ENCODE measurements around the gene PLCB1.
"Not testable (repeated sequence)": the region's sequence is repeated elsewhere in the genome, so short reads cannot be mapped to it uniquely, and the experiment has no call there.

PLCB1 gene

DNA sequence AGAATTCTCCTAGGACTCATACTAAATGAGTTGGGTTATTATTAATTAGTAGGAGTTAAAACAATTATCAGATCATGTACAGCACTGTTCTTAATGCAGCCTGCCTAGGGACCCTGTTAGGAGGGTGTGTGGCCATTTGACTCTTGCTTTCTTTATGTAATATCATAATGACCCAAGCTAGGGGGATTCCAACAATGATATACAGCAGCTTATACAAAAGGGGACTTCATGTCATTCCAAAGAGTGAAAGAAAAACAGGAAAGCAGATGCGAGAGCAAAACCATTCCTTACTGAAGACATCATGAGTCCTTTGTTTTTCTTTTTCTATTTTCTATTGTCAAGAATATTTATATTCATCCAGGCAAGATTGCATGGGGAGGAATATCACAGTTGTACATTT, 455.2 kb downstream of the PLCB1 start:
- H3K4me3 ChIP-seq (ENCODE audit: low read depth, low read length) = no peak overlapping the region
- TF ChIP-seq, protein P1, sequence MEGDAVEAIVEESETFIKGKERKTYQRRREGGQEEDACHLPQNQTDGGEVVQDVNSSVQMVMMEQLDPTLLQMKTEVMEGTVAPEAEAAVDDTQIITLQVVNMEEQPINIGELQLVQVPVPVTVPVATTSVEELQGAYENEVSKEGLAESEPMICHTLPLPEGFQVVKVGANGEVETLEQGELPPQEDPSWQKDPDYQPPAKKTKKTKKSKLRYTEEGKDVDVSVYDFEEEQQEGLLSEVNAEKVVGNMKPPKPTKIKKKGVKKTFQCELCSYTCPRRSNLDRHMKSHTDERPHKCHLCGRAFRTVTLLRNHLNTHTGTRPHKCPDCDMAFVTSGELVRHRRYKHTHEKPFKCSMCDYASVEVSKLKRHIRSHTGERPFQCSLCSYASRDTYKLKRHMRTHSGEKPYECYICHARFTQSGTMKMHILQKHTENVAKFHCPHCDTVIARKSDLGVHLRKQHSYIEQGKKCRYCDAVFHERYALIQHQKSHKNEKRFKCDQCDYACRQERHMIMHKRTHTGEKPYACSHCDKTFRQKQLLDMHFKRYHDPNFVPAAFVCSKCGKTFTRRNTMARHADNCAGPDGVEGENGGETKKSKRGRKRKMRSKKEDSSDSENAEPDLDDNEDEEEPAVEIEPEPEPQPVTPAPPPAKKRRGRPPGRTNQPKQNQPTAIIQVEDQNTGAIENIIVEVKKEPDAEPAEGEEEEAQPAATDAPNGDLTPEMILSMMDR (IDR thresholded peaks at IDR 0.05; ENCODE audit: low read depth, low read length) = no peak

DNA sequence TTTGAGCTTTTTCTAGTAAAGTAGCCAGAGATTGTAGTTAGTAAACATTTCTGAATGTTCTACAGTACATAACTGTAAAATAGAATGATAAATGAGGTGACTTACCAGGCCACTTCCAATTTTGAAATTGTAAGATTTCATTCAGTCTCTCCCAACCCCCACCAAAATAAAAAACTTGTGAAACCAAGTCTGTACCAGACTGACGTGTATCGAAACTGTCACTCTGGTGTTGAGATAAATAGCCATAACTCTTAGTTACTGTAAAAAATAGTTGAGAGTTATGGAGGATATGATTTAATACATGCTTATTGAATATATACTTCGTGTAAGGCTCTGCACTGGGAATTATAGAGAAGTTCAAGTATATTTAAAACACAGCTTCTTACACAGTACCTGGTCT, 455.7 kb downstream of the PLCB1 start:
- no peak overlapping the region for H3K4me3 ChIP-seq (ENCODE audit: low read depth, low read length)
- TF ChIP-seq, protein P1 (IDR thresholded peaks at IDR 0.05; ENCODE audit: low read depth, low read length) = no peak

DNA sequence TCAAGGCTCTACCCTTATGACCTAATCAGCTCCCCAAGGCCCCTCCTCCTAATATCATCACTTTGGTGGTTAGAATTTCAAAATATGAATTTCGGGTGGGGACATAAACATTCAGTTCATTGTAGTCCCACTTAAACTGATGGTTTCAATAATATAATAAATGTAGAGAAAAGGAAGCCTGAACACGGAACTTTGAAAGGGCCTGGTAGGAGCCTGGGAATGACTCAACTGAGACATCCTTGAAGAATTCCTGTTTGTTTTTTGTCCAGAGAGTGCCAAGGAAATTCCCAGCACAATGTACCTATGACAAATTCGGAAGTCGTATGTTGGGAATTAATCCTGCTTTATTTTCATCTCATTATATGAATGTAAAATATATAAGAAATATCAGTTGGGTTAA, 457.9 kb downstream of the PLCB1 start:
- TF ChIP-seq, protein P1 (IDR thresholded peaks at IDR 0.05; ENCODE audit: low read depth, low read length) = no peak
- H3K4me3 ChIP-seq (ENCODE audit: low read depth, low read length) = no peak overlapping the region

DNA sequence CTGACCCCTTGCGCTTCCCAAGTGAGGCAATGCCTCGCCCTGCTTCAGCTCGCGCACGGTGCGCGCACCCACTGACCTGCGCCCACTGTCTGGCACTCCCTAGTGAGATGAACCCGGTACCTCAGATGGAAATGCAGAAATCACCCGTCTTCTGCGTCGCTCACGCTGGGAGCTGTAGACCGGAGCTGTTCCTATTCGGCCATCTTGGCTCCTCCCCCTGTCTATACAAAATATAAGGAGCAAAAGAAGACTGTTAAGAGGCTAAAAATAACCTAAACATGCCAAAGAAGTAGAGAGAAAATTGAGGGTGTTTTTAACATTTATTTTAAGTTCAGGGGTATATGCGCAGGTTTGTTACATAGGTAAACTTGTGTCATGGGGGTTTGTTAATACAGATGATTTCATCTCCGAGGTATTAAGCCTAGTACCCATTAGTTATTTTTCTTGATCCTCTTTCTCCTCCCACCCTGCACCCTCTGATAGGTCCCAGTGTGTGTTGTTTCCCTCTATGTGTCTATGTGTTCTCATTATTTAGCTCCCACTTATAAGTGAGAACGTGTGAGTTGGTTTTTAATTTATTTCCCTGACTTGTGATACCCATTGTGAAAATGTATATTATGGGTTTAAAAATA, 469.0 kb downstream of the PLCB1 start:
- H3K4me3 ChIP-seq (ENCODE audit: low read depth, low read length) = not testable (repeated sequence)

DNA sequence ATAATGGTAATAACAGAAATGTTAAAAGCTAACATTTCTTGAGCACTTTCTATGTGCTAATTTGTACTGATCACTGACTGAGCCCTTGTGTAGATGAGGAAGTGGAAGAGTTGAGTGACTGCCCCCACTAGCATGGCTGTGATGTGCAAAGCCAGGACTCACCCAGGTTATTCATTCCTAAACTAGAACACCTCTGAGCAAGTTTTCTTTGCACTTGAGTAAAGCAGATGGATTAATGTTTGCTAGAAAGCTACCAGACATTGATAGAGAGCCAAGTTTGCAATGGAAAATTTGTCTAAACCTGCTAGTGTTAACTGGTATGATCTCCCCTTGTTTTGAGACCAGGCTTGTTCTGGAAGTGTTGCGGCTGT, 469.5 kb downstream of the PLCB1 start:
- TF ChIP-seq, protein P1 (IDR thresholded peaks at IDR 0.05; ENCODE audit: low read depth, low read length) = no peak
- H3K4me3 ChIP-seq (ENCODE audit: low read depth, low read length) = no peak overlapping the region

DNA sequence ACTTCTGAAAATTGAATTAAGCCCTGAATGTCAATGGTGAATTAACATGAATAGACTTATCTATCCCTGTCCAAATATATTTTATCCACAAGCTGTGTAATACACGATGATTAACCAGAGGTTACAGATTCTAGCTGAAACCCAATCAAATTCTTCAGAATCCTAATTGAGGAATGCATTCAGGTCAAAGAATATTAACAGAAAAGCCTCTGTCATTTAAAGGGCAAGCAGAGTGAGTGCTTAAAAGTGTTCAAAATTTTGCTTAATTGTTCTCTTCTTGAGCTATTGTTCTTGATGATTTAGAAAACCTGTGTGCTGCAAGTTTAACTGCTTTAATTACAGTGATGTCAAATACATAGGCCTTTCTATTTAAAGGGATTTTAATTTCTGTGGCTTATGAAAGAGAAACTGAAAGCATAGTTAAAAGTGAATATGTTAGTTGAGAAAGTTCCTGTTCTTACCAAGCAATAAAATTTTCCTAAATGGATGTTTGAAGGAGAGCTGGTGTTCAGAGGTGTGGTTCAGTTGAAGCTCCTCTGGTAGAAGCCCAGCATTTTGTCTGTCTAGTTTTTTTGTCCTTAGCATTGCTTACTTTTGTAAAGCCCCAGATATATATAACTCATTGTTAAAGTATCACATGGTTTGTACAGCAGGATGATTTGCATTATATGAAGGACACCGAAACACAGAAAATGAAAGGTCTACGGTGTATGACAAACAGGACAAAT, 470.5 kb downstream of the PLCB1 start:
- TF ChIP-seq, protein P1 (IDR thresholded peaks at IDR 0.05; ENCODE audit: low read depth, low read length) = no peak

DNA sequence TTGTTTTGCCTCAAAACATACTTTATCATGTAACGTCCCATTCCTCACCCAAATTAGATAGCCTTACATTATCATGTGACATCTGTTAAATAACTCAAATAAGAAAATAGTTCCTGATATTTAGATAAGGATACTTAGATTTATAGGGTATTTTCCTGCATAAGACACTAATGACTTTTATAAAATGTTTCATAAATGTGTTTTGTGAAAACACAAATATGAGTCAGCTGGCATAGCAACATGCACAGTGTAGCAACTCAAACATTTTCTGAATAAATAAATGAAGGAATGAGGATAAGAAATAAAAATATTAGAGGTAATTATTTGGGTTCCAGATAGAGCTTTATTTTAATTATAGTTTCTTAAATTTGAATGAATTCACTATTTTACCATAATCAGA, 476.4 kb downstream of the PLCB1 start:
- no peak overlapping the region for H3K4me3 ChIP-seq (ENCODE audit: low read depth, low read length)
- TF ChIP-seq, protein P1 (IDR thresholded peaks at IDR 0.05; ENCODE audit: low read depth, low read length) = no peak

More for the DNA sequence above, 470.5 kb downstream of the PLCB1 start:
- 0 out of 2 replicates have a peak overlapping the region, but pooled peaks have one; percentile 1 for H3K4me3 ChIP-seq (ENCODE audit: low read depth, low read length)
